Amniotic stem cell (primary cell): ENCODE measurements around the gene SPDYE1.
A peak's percentile ranks its signal among the peaks of the same experiment; 100 is the strongest.
"Not testable (repeated sequence)": the region's sequence is repeated elsewhere in the genome, so short reads cannot be mapped to it uniquely, and the experiment has no call there.

Experiments
- DNase-seq: peaks from one replicate; lab custom pipeline; 2025; lab: John Stamatoyannopoulos, UW

SPDYE1 gene

GRCh38 chr7:43992896-43993295, 4.8 kb upstream of the SPDYE1 start:
- peak; percentile 43 for DNase-seq

GRCh38 chr7:43994681-43995080, 3.0 kb upstream of the SPDYE1 start:
- not testable (repeated sequence) for DNase-seq

GRCh38 chr7:44012081-44012480, 14.4 kb downstream of the SPDYE1 start:
- DNase-seq = not testable (repeated sequence)

- not testable (repeated sequence) for DNase-seq
Measured at GRCh38 chr7:44015090-44015489, 17.4 kb downstream of the SPDYE1 start.

GRCh38 chr7:44018857-44019807, 21.4 kb downstream of the SPDYE1 start:
- DNase-seq = peak; percentile 86

GRCh38 chr7:44019825-44020224, 22.1 kb downstream of the SPDYE1 start:
- DNase-seq = not testable (repeated sequence)

GRCh38 chr7:44022069-44022468, 24.4 kb downstream of the SPDYE1 start:
- not testable (repeated sequence) for DNase-seq

GRCh38 chr7:44022796-44023467, 25.2 kb downstream of the SPDYE1 start:
- not testable (repeated sequence) for DNase-seq

- not testable (repeated sequence) for DNase-seq
Measured at GRCh38 chr7:44029433-44029832, 31.7 kb downstream of the SPDYE1 start.

- not testable (repeated sequence) for DNase-seq
Measured at GRCh38 chr7:44030029-44030428, 32.3 kb downstream of the SPDYE1 start.

- not testable (repeated sequence) for DNase-seq
Measured at GRCh38 chr7:44031319-44031718, 33.6 kb downstream of the SPDYE1 start.

GRCh38 chr7:44032031-44032430, 34.3 kb downstream of the SPDYE1 start:
- DNase-seq = not testable (repeated sequence)

GRCh38 chr7:44033971-44034844, 36.5 kb downstream of the SPDYE1 start:
- DNase-seq = not testable (repeated sequence)

GRCh38 chr7:44036364-44036763, 38.7 kb downstream of the SPDYE1 start:
- DNase-seq = not testable (repeated sequence)

GRCh38 chr7:44037951-44038350, 40.3 kb downstream of the SPDYE1 start:
- not testable (repeated sequence) for DNase-seq

- not testable (repeated sequence) for DNase-seq
Measured at GRCh38 chr7:44038553-44038952, 40.9 kb downstream of the SPDYE1 start.

GRCh38 chr7:44038961-44039558, 41.4 kb downstream of the SPDYE1 start:
- DNase-seq = not testable (repeated sequence)

- not testable (repeated sequence) for DNase-seq
Measured at GRCh38 chr7:44039800-44040492, 42.2 kb downstream of the SPDYE1 start.

- DNase-seq = not testable (repeated sequence)
Measured at GRCh38 chr7:44040493-44040891, 42.8 kb downstream of the SPDYE1 start.

- DNase-seq = no peak
Measured at GRCh38 chr7:44042221-44042620, 44.5 kb downstream of the SPDYE1 start.

GRCh38 chr7:44043902-44044301, 46.2 kb downstream of the SPDYE1 start:
- no peak for DNase-seq
